Bladder microvascular endothelial cell (primary cell): ENCODE data around the gene WDR93. TPM values are rescaled to one million over a fixed set of nuclear protein-coding genes. Genes with fewer than 3 reads are reported as not detected.

ENCODE experiments used
- total RNA-seq: library from RNA; depleted of rRNA; stranded (reverse); fragments of >200 nt; gene quantifications from 2 replicates; pipeline ENCODE4 v1.2.3, GENCODE V29; 2014

The WDR93 gene
- under 0.01 TPM in 1 of 2 replicates, not detected in the other for total RNA-seq

GRCh38 chr15:89690276-89691218 is at the start of gene WDR93, which contains the start of gene PEX11A:
WDR93 (plus strand) TSS chr15:89690811; CDS start chr15:89701747, 10,936 bp downstream.
PEX11A (minus strand) TSS chr15:89690754; CDS start chr15:89690632, 122 bp downstream.

GRCh38 chr15:89654847-89655805 is 35.5 kb upstream of the WDR93 start, which contains the start of gene KIF7:
KIF7 (minus strand) TSS chr15:89655467; CDS start chr15:89652930, 2,537 bp downstream.

GRCh38 chr15:89679212-89679611 is 11.4 kb upstream of the WDR93 start, which contains the start of gene PLIN1:
PLIN1 (minus strand) TSS chr15:89679367; CDS start chr15:89677489, 1,878 bp downstream.

GRCh38 chr15:89750560-89751542 is 60.2 kb downstream of the WDR93 start, which contains the start of gene MESP1:
MESP1 (minus strand) TSS chr15:89751249; CDS start chr15:89751231, 18 bp downstream.

GRCh38 chr15:89776274-89777072 is 85.9 kb downstream of the WDR93 start, which contains the start of gene MESP2:
MESP2 (plus strand) TSS chr15:89776332; CDS start chr15:89776358, 26 bp downstream.

Other genes starting within 250 kb of the WDR93 start
- gene RHCG, start 194.2 kb upstream of the WDR93 start, total RNA-seq: under 0.01 TPM in 1 of 2 replicates, not detected in the other
- 4.0 and 5.0 TPM in 2 replicates for gene TICRR, start 115.3 kb upstream of the WDR93 start, total RNA-seq
- 0.81 and 2.3 TPM in 2 replicates for gene KIF7, start 35.3 kb upstream of the WDR93 start, total RNA-seq
- 0.06 TPM in 1 of 2 replicates, not detected in the other for gene PLIN1, start 11.4 kb upstream of the WDR93 start, total RNA-seq
- 1.6 and 6.2 TPM in 2 replicates for gene PEX11A, start 57 bp upstream of the WDR93 start, total RNA-seq
- gene MESP1, start 60.4 kb downstream of the WDR93 start, total RNA-seq: 0.16 and 0.31 TPM in 2 replicates
- gene MESP2, start 85.5 kb downstream of the WDR93 start, total RNA-seq: not detected in 2 replicates
- 6.0 and 14.2 TPM in 2 replicates for gene ANPEP, start 124.0 kb downstream of the WDR93 start, total RNA-seq
- 20.6 and 51.0 TPM in 2 replicates for gene AP3S2, start 203.2 kb downstream of the WDR93 start, total RNA-seq
- 14.8 and 17.0 TPM in 2 replicates for gene ARPIN, start 222.1 kb downstream of the WDR93 start, total RNA-seq